Measurements from ENCODE around the gene PIGN. TPM values are rescaled to one million over a fixed set of nuclear protein-coding genes. Genes with fewer than 3 reads are reported as not detected.

Gene PIGN
- total RNA-seq, 1 experiment from 2014 or later: 21.4 TPM

- TF ChIP-seq SIN3A (IDR thresholded peaks at IDR 0.05; ENCODE audit: borderline replicate concordance, insufficient read depth, low read depth, low read length) (no peak), REST (IDR thresholded peaks at IDR 0.05; ENCODE audit: insufficient read depth in 1 of 2, low read depth in 2 of 2, low read length in 1 of 2) (no peak), POLR2AphosphoS5 (IDR thresholded peaks at IDR 0.05; ENCODE audit: low read depth, low read length) (no peak), CTCF (IDR thresholded peaks at IDR 0.05) (no peak), TCF7L2 (IDR thresholded peaks at IDR 0.05; ENCODE audit: low read depth, low read length) (no peak)
- ChIA-PET POLR2A (no interaction called here), CTCF (no interaction called here)
- H3K4me1 ChIP-seq (ENCODE audit: control insufficient read depth, insufficient read depth, low read length): no peaks in the 10 kb centered on the region
- ATAC-seq: no peak
- no peak overlapping the region for H3K4me3 ChIP-seq (ENCODE audit: low read depth in 2 of 2, low read length in 2 of 2)
- BruUV-seq (replicated peaks): no TSS peak
- no peaks in the 10 kb centered on the region for H3K27me3 ChIP-seq (ENCODE audit: control insufficient read depth, insufficient read depth, low read length)
- DNase-seq (ENCODE audit: low read depth, low spot score): no peak
- no peaks in the 10 kb centered on the region for H3K36me3 ChIP-seq (ENCODE audit: control insufficient read depth, insufficient read depth, low read length)
- in situ Hi-C loops (cut with HindIII; ENCODE audit: low pct_unique_long_range_greater_than_20kb, low sequenced_read_pairs) (no loop called here), intact Hi-C loops (cut with micrococcal nuclease; ENCODE audit: unreplicated experiment) (no loop called here)
- H3K9me3 ChIP-seq (ENCODE audit: control insufficient read depth, insufficient read depth, low read depth, low read length): no peaks in the 10 kb centered on the region
- H3K27ac ChIP-seq (ENCODE audit: low read length): no peak overlapping the region
Measured at GRCh38 chr18:62211325-62211828, 24.5 kb upstream of the PIGN start.

GRCh38 chr18:62210138-62210537 is 23.3 kb upstream of the PIGN start:
- in situ Hi-C loops (cut with HindIII; ENCODE audit: low pct_unique_long_range_greater_than_20kb, low sequenced_read_pairs) (no loop called here), intact Hi-C loops (cut with micrococcal nuclease; ENCODE audit: unreplicated experiment) (no loop called here)
- H3K4me3 ChIP-seq (ENCODE audit: low read depth in 2 of 2, low read length in 2 of 2): no peak overlapping the region
- H3K4me1 ChIP-seq (ENCODE audit: control insufficient read depth, insufficient read depth, low read length): no peaks in the 10 kb centered on the region
- H3K36me3 ChIP-seq (ENCODE audit: control insufficient read depth, insufficient read depth, low read length): no peaks in the 10 kb centered on the region
- no peak overlapping the region for H3K27ac ChIP-seq (ENCODE audit: low read length)
- ChIA-PET POLR2A (no interaction called here), CTCF (no interaction called here)
- no peaks in the 10 kb centered on the region for H3K9me3 ChIP-seq (ENCODE audit: control insufficient read depth, insufficient read depth, low read depth, low read length)
- H3K27me3 ChIP-seq (ENCODE audit: control insufficient read depth, insufficient read depth, low read length): no peaks in the 10 kb centered on the region
- ATAC-seq (no peak), DNase-seq (ENCODE audit: low read depth, low spot score) (no peak)
- TF ChIP-seq REST (IDR thresholded peaks at IDR 0.05; ENCODE audit: insufficient read depth in 1 of 2, low read depth in 2 of 2, low read length in 1 of 2): no peak
- TF ChIP-seq TCF7L2 (IDR thresholded peaks at IDR 0.05; ENCODE audit: low read depth, low read length): no peak
- no peak for TF ChIP-seq CTCF (IDR thresholded peaks at IDR 0.05)
- TF ChIP-seq POLR2AphosphoS5 (IDR thresholded peaks at IDR 0.05; ENCODE audit: low read depth, low read length): no peak
- no peak for TF ChIP-seq SIN3A (IDR thresholded peaks at IDR 0.05; ENCODE audit: borderline replicate concordance, insufficient read depth, low read depth, low read length)
- BruUV-seq (replicated peaks): no TSS peak
